Measurements from ENCODE around the gene LIPA. TPM values are rescaled to one million over a fixed set of nuclear protein-coding genes. Genes with fewer than 3 reads are reported as not detected.
"Not testable (repeated sequence)": the region's sequence is repeated elsewhere in the genome, so short reads cannot be mapped to it uniquely, and the experiment has no call there.

Gene LIPA
- total RNA-seq, 2 experiments from 2014 or later = 20.7 to 22.5 TPM

GRCh38 chr10:89184638-89185037, 66.9 kb downstream of the LIPA start:
- H3K27me3 Mint-ChIP-seq = peaks cover 17% of the 10 kb centered on the region
- H3K36me3 Mint-ChIP-seq = no peaks in the 10 kb centered on the region
- H3K27ac Mint-ChIP-seq = no peak overlapping the region
- DNase-seq = no peak
- H3K9me3 Mint-ChIP-seq = no peaks in the 10 kb centered on the region
- H3K4me1 Mint-ChIP-seq = peaks cover 2% of the 10 kb centered on the region
- no peak overlapping the region for H3K4me3 Mint-ChIP-seq

DNA sequence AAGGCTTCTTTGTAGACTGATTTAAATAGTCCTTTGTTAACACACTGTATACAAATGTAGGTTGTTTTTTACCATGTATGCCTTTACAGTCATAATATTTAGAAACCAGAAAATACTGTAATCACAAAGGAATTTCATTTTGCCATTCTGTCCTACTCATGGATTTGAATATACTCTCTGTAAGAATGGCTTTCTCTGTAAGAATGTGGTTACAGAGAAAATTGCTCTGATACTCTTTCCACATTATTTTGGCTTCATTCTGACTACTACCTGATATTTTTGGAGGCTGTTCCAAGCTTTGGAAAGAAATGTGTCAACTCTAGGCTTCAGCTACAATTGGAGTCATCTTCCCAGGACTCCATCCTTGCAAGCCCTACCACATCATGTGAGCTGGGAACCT, 68.0 kb downstream of the LIPA start:
- H3K4me3 Mint-ChIP-seq = no peak overlapping the region
- H3K4me1 Mint-ChIP-seq = no peaks in the 10 kb centered on the region
- H3K27ac Mint-ChIP-seq = no peak overlapping the region
- no peaks in the 10 kb centered on the region for H3K9me3 Mint-ChIP-seq
- peaks cover 17% of the 10 kb centered on the region for H3K27me3 Mint-ChIP-seq
- DNase-seq = no peak
- H3K36me3 Mint-ChIP-seq = no peaks in the 10 kb centered on the region

DNA sequence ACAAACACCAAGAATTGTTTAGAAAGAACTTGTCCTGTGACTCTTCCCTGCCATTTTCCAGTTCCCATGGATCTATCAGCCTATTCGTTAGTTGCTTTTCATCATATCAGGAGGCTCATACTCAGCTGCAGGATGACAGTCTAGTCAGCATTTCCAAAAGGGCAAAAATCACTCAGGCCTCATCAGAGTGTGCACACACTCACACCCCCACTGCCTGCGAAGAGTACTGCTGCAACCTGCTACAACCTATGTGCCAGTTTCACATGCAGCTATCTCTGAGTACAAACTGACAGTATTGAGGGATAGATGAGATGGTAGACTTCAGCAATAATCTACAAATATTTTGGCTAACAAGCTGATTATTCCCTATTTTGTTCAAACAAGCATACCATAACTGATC, 68.7 kb downstream of the LIPA start:
- peaks cover 17% of the 10 kb centered on the region for H3K27me3 Mint-ChIP-seq
- no peaks in the 10 kb centered on the region for H3K36me3 Mint-ChIP-seq
- H3K4me3 Mint-ChIP-seq = no peak overlapping the region
- no peaks in the 10 kb centered on the region for H3K4me1 Mint-ChIP-seq
- DNase-seq = no peak
- no peaks in the 10 kb centered on the region for H3K9me3 Mint-ChIP-seq
- H3K27ac Mint-ChIP-seq = no peak overlapping the region

DNA sequence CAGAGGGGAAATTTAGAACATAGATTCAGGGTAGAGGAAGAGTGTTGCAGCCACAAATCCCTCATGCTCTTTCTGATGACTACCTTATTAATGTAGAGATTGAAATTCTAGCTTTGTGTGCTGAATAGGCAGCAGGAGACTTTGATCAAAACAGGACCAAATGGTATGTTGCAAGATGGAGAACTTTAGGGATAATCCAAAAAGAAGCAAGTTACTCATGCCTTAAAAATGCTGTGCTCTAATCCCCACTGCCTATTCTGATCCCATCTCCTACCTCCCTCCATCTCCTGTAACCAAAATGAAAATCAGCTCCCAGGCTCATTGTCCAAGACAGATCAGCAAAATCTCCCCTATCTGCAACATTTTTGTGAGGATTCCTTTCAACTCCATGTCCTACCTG, 75.8 kb downstream of the LIPA start:
- Mint-ChIP-seq H3K4me1 (peaks cover 2% of the 10 kb centered on the region), H3K27me3 (peaks cover 25% of the 10 kb centered on the region), H3K4me3 (no peak overlapping the region), H3K36me3 (no peaks in the 10 kb centered on the region), H3K27ac (no peak overlapping the region), H3K9me3 (no peaks in the 10 kb centered on the region)
- DNase-seq = no peak

DNA sequence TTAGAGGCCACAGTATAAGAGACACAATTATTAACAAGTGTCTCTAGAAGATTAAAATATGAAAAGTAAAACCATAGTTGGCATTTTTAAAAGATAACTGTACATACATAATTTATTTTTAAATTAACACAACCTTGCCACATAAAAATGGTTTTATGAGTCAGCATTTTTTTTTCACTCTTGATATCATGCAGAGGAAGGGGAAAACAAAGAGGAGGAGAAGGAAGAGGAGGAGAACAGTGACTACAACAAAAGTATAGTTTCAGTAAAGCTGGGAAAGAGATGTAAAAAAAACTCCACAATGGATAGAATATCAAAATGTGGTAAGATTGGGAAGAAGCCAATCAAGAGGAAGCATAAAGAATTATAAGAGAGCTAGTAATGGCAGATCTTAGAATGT, 78.5 kb downstream of the LIPA start:
- Mint-ChIP-seq H3K4me1 (peaks cover 2% of the 10 kb centered on the region), H3K27ac (no peak overlapping the region), H3K9me3 (no peaks in the 10 kb centered on the region), H3K27me3 (peaks cover 44% of the 10 kb centered on the region), H3K36me3 (no peaks in the 10 kb centered on the region), H3K4me3 (no peak overlapping the region)
- DNase-seq = no peak

GRCh38 chr10:89171996-89172395, 79.6 kb downstream of the LIPA start:
- no peak overlapping the region for H3K4me3 Mint-ChIP-seq
- peaks cover 44% of the 10 kb centered on the region for H3K27me3 Mint-ChIP-seq
- no peak for DNase-seq
- no peak overlapping the region for H3K27ac Mint-ChIP-seq
- peaks cover 2% of the 10 kb centered on the region for H3K4me1 Mint-ChIP-seq
- no peaks in the 10 kb centered on the region for H3K9me3 Mint-ChIP-seq
- H3K36me3 Mint-ChIP-seq = no peaks in the 10 kb centered on the region

DNA sequence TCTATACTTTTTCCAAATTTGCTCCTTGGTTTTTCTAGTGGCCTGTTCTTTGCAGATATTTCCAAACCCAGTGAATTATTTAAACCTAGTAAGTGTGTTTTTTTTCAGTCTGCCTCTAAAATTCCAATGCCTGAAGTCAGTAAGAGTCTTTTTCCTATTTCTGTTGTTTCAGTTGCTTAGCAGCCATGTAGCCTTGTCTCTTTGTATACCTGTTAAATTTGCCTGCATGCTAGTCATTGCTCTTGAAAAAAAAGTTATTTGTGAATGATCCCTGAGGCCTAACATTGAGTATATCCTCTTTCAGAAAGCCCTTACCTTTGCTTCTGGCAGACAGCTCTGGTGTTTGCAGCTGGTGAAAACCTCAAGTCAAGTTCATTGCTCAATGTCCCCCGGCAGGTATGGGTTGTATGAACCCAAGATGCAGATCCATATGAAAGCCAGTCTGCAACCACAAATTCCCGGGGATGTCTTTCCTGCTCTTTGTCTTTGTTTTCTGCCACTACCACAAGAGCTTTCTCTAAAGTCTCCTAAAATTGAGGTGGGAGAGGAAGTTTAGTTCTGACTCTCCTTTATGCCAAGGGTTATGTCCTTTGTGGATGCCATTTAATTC, 80.2 kb downstream of the LIPA start:
- no peak overlapping the region for H3K27ac Mint-ChIP-seq
- peaks cover 2% of the 10 kb centered on the region for H3K4me1 Mint-ChIP-seq
- DNase-seq = no peak
- peaks cover 48% of the 10 kb centered on the region for H3K27me3 Mint-ChIP-seq
- H3K9me3 Mint-ChIP-seq = no peaks in the 10 kb centered on the region
- H3K4me3 Mint-ChIP-seq = no peak overlapping the region
- H3K36me3 Mint-ChIP-seq = no peaks in the 10 kb centered on the region

DNA sequence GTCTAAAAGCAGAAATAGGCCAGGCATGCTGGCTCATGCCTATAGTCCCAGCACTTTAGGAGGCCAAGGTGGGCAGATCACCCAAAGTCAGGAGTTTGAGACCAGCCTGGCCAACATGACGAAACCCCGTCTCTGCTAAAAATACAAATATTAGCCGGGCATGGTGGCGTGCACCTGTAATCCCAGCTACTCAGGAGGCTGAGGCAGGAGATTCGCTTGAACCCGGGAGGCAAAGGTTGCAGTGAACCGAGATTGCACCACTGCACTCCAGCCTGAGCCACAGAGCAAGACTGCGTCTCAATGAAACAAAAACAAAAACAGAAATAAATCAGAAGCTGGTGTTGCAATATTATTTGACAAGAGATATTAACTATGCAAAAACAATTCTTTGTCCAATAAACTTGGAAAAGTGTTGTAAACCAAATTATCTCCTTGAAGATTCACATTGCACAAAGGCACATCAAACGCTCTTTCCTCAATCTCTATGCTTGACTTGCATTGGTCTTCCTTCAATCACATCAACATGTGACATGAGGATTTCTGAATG, 83.1 kb downstream of the LIPA start:
- Mint-ChIP-seq H3K4me1 (peaks cover 28% of the 10 kb centered on the region), H3K27me3 (peaks cover 46% of the 10 kb centered on the region)
- H3K4me3 Mint-ChIP-seq, H3K27ac Mint-ChIP-seq, DNase-seq, H3K9me3 Mint-ChIP-seq, H3K36me3 Mint-ChIP-seq: not testable (repeated sequence)

DNA sequence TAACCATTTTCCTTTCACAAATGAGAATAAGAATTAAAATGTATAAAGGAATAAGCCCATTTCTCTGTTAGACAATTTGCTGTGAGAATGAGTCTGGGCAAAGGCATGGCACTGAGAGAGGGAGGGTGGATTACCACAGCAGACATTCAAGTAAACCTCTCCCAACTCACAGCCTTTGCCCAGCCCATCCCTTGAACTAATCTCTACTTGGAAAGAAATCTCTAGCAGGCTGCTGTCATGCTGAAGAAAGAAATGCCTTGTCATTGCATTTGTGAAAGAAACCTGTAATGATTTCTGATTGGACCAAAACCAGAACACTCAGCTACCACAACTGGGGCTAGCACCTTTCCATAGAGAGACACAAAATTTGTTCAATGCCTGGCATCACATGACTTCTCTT, 83.7 kb downstream of the LIPA start:
- Mint-ChIP-seq H3K9me3 (no peaks in the 10 kb centered on the region), H3K27ac (no peak overlapping the region), H3K4me3 (no peak overlapping the region), H3K27me3 (peaks cover 42% of the 10 kb centered on the region), H3K36me3 (no peaks in the 10 kb centered on the region), H3K4me1 (peaks cover 32% of the 10 kb centered on the region)
- no peak for DNase-seq

GRCh38 chr10:89165923-89166322, 85.7 kb downstream of the LIPA start:
- Mint-ChIP-seq H3K27ac (no peak overlapping the region), H3K4me3 (no peak overlapping the region), H3K27me3 (peaks cover 26% of the 10 kb centered on the region), H3K9me3 (no peaks in the 10 kb centered on the region), H3K4me1 (peaks cover 32% of the 10 kb centered on the region), H3K36me3 (no peaks in the 10 kb centered on the region)
- DNase-seq = no peak

DNA sequence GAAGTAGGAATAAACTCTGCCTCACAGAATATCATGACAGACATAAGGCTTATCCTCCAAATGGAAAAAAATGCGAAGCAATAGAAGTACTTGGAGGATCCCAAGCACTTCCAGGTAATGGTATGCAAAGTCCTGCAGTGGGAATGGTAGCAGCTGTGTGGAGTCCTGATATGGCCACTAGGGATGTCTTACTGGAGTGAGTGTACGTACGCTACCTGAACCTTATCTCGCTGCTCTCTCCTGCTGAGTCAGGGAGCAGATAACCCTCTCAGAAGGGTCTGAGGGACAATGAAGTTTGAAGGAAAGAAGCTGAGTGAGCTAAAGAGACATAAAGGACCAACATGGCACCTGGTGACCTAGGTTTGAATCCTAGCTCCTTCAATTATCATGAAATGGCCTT, 86.7 kb downstream of the LIPA start:
- no peak for DNase-seq
- peaks cover 32% of the 10 kb centered on the region for H3K27me3 Mint-ChIP-seq
- H3K4me1 Mint-ChIP-seq = peaks cover 32% of the 10 kb centered on the region
- H3K4me3 Mint-ChIP-seq = no peak overlapping the region
- H3K36me3 Mint-ChIP-seq = no peaks in the 10 kb centered on the region
- peak overlapping the region; percentile 82 for H3K27ac Mint-ChIP-seq
- no peaks in the 10 kb centered on the region for H3K9me3 Mint-ChIP-seq

DNA sequence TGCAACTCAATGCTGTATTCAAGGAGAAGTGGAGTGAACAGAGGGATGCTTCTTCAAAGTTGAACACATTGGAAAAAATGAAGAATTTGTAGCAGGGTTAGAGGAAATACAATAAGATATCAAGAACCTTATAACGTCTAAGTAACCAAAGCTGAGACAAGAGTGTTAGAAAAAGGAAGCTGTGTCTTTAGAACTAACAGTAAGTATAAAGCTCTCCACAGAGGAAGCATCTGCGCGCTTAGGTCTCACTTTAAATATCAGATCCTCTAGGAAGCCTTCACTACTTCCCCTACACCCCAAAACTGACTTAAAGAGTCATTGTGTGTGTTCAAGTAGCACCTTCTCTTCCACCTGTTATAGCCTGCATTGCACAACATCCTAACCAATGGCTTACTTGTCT, 87.5 kb downstream of the LIPA start:
- no peaks in the 10 kb centered on the region for H3K36me3 Mint-ChIP-seq
- DNase-seq = no peak
- H3K27me3 Mint-ChIP-seq = peaks cover 27% of the 10 kb centered on the region
- peaks cover 32% of the 10 kb centered on the region for H3K4me1 Mint-ChIP-seq
- peak overlapping the region; percentile 47 for H3K4me3 Mint-ChIP-seq
- H3K9me3 Mint-ChIP-seq = no peaks in the 10 kb centered on the region
- peak overlapping the region; percentile 82 for H3K27ac Mint-ChIP-seq

Other genes with a start within 250 kb of the LIPA start
- under 1 TPM; 0.16 to 0.21 TPM for gene CH25H, start 44.5 kb downstream of the LIPA start, total RNA-seq
- gene IFIT2, start 50.3 kb upstream of the LIPA start, total RNA-seq = 10 to 100 TPM; 37.0 to 37.3 TPM
- gene IFIT3, start 76.2 kb upstream of the LIPA start, total RNA-seq = 10 to 100 TPM; 28.6 to 28.7 TPM
- not detected for gene IFIT1B, start 126.3 kb upstream of the LIPA start, total RNA-seq
- gene IFIT1, start 140.8 kb upstream of the LIPA start, total RNA-seq = 1 to 10 TPM; 7.2 to 9.1 TPM
- 10 to 100 TPM; 15.0 to 16.5 TPM for gene IFIT5, start 162.8 kb upstream of the LIPA start, total RNA-seq

All from activated naive CD8-positive, alpha-beta T cell treated with anti-CD3 and anti-CD28 coated beads for 36 hours (primary cell).